Measurements from ENCODE around the gene SURF6. TPM values are rescaled to one million over a fixed set of nuclear protein-coding genes. Genes with fewer than 3 reads are reported as not detected.
"Not testable (repeated sequence)": the region's sequence is repeated elsewhere in the genome, so short reads cannot be mapped to it uniquely, and the experiment has no call there.

Gene SURF6
- total RNA-seq, 1 donor from 2014 or later = 15.1 TPM

DNA sequence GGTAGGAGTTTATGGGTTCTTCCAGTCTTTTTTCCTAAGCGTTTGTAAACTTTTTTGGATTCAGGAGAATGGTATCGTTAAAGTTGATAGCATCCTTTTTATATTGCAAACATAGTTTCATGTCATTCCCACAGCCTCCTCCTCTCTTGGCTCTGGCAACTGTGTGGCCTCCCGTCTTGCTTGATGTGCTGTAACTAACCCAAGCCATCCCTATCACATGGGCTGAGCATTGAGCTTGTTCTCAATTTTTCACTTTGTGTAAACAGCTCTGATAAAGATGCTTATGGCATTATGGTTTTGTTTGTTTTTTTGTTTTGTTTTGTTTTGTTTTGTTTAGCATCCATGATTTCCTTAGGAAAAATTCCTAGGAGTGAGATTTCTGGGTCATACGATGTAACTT, 44.7 kb upstream of the SURF6 start:
- H3K4me1 Mint-ChIP-seq (ENCODE audit: low read depth) = peaks cover 11% of the 10 kb centered on the region

DNA sequence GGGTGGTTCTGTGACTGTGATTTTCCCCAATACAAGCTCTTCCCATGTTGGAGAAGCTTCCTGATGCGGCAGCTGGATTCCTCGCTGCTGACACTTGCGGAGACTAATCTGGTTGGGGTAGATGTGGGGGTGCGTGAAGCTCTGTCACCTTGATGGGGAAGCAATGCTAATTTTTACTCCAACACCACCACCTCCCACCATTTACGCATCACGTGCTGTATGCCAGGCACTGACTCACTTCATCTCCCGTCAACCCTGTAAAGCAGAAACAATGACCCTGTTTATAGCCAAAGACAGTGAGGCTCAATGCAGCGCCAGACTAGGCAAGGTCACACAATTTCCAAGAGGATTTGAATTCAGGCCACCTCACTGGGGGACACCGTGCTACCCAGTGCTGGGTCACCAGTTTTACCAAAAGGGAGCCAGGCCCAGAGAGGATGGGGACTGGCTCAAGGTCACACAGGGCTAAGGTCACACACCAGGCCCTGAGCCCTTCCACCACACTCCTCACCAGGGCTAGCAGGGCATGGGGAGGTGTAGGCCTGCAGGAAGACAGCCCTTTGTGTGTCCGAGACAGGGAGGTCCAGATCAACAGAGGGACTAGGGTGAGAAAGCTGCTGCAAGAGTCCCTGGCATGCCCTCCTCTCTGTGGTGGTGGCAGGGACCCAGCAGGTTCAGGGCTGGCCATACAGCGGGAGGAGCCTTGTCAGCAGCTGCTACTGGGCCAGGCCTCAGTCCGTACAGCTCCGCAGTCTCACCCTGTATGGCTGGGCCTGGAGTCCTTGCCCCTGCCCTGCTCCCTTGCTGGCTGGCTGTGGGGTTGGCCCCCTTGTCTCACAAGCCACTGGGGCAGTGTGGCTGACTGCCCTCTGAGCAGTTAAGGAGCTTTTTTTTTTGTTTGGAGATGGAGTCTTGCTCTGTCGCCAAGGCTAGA, 43.4 kb upstream of the SURF6 start:
- Mint-ChIP-seq H3K36me3 (ENCODE audit: low read depth) (no peaks in the 10 kb centered on the region), H3K4me1 (ENCODE audit: low read depth) (peaks cover 17% of the 10 kb centered on the region), H3K27ac (ENCODE audit: unreplicated experiment) (no peak overlapping the region), H3K4me3 (ENCODE audit: unreplicated experiment) (no peak overlapping the region), H3K27me3 (ENCODE audit: low read depth) (no peaks in the 10 kb centered on the region), H3K9me3 (ENCODE audit: low read depth) (no peaks in the 10 kb centered on the region)
- TF ChIP-seq, protein P1, sequence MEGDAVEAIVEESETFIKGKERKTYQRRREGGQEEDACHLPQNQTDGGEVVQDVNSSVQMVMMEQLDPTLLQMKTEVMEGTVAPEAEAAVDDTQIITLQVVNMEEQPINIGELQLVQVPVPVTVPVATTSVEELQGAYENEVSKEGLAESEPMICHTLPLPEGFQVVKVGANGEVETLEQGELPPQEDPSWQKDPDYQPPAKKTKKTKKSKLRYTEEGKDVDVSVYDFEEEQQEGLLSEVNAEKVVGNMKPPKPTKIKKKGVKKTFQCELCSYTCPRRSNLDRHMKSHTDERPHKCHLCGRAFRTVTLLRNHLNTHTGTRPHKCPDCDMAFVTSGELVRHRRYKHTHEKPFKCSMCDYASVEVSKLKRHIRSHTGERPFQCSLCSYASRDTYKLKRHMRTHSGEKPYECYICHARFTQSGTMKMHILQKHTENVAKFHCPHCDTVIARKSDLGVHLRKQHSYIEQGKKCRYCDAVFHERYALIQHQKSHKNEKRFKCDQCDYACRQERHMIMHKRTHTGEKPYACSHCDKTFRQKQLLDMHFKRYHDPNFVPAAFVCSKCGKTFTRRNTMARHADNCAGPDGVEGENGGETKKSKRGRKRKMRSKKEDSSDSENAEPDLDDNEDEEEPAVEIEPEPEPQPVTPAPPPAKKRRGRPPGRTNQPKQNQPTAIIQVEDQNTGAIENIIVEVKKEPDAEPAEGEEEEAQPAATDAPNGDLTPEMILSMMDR (IDR thresholded peaks at IDR 0.05) = no peak
- no peak for DNase-seq (ENCODE audit: low spot score)

More for the DNA sequence above, 44.7 kb upstream of the SURF6 start:
- no peak for DNase-seq (ENCODE audit: low spot score)
- no peaks in the 10 kb centered on the region for H3K36me3 Mint-ChIP-seq (ENCODE audit: low read depth)
- no peaks in the 10 kb centered on the region for H3K27me3 Mint-ChIP-seq (ENCODE audit: low read depth)
- H3K27ac Mint-ChIP-seq (ENCODE audit: unreplicated experiment) = no peak overlapping the region
- TF ChIP-seq, protein P1 (IDR thresholded peaks at IDR 0.05) = no peak
- no peak overlapping the region for H3K4me3 Mint-ChIP-seq (ENCODE audit: unreplicated experiment)
- no peaks in the 10 kb centered on the region for H3K9me3 Mint-ChIP-seq (ENCODE audit: low read depth)

- Mint-ChIP-seq H3K4me3 (ENCODE audit: unreplicated experiment) (no peak overlapping the region), H3K27ac (ENCODE audit: unreplicated experiment) (no peak overlapping the region), H3K4me1 (ENCODE audit: low read depth) (peaks cover 22% of the 10 kb centered on the region), H3K27me3 (ENCODE audit: low read depth) (no peaks in the 10 kb centered on the region), H3K9me3 (ENCODE audit: low read depth) (no peaks in the 10 kb centered on the region), H3K36me3 (ENCODE audit: low read depth) (no peaks in the 10 kb centered on the region)
- no peak for DNase-seq (ENCODE audit: low spot score)
- TF ChIP-seq, protein P1 (IDR thresholded peaks at IDR 0.05) = no peak
These were observed 42.5 kb upstream of the SURF6 start for GRCh38 chr9:133378408-133378962.

DNA sequence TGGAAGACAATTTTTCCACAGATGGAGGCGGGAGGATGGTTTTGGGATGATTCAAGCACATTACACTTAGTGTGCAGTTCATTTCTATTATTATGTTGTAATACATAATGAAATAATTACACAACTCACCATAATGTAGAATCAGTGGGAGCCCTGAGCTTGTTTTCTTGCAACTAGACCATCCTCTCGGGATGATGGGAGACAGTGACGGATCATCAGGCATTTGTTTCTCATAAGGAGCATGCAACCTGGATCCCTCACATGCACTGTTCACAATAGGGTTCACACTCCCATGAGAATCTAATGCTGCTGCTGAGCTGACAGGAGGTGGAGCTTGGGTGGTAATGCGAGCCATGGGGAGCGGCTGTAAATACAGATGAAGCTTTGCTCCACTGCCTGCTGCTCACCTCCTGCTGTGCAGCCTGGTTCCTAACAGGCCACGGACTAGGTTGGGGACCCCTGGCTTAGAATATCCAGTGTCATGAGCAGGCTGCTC, 41.8 kb upstream of the SURF6 start:
- H3K4me3 Mint-ChIP-seq (ENCODE audit: unreplicated experiment) = no peak overlapping the region
- no peak overlapping the region for H3K27ac Mint-ChIP-seq (ENCODE audit: unreplicated experiment)
- no peaks in the 10 kb centered on the region for H3K9me3 Mint-ChIP-seq (ENCODE audit: low read depth)
- no peaks in the 10 kb centered on the region for H3K27me3 Mint-ChIP-seq (ENCODE audit: low read depth)
- peaks cover 27% of the 10 kb centered on the region for H3K4me1 Mint-ChIP-seq (ENCODE audit: low read depth)
- no peaks in the 10 kb centered on the region for H3K36me3 Mint-ChIP-seq (ENCODE audit: low read depth)
- DNase-seq (ENCODE audit: low spot score) = no peak
- TF ChIP-seq, protein P1 (IDR thresholded peaks at IDR 0.05) = no peak

GRCh38 chr9:133377280-133377679, 41.3 kb upstream of the SURF6 start:
- H3K36me3 Mint-ChIP-seq (ENCODE audit: low read depth); H3K27me3 Mint-ChIP-seq (ENCODE audit: low read depth); H3K9me3 Mint-ChIP-seq (ENCODE audit: low read depth); H3K4me3 Mint-ChIP-seq (ENCODE audit: unreplicated experiment); DNase-seq (ENCODE audit: low spot score); H3K27ac Mint-ChIP-seq (ENCODE audit: unreplicated experiment): not testable (repeated sequence)
- H3K4me1 Mint-ChIP-seq (ENCODE audit: low read depth) = peaks cover 31% of the 10 kb centered on the region

All from chondrocyte (in vitro differentiated cells).